MM.1S (cell line): ENCODE results near the gene DNAJC6.

Source experiments
- EZH2 ChIP-seq: fragments of 300-600 bp; sonication (generic); optimal IDR thresholded peaks from 2 replicates; pipeline ENCODE3; 2017; ENCODE audit warnings: low read depth, mild to moderate bottlenecking, antibody characterized with exemption, low read length, mixed read lengths
- EZH2phosphoT487 ChIP-seq: fragments of 300-600 bp; sonication (generic); IDR thresholded peaks from 2 replicates; pipeline ENCODE4 v1.6.1; 2018; ENCODE audit warnings: antibody characterized with exemption, low read length
- TF ChIP-seq, protein P1 (sequence below): fragments of 300-600 bp; sonication (generic); IDR thresholded peaks from 2 replicates; pipeline ENCODE4 v1.5.1; 2016; ENCODE audit warnings: antibody characterized with exemption, low read length, mixed read lengths

DNA sequence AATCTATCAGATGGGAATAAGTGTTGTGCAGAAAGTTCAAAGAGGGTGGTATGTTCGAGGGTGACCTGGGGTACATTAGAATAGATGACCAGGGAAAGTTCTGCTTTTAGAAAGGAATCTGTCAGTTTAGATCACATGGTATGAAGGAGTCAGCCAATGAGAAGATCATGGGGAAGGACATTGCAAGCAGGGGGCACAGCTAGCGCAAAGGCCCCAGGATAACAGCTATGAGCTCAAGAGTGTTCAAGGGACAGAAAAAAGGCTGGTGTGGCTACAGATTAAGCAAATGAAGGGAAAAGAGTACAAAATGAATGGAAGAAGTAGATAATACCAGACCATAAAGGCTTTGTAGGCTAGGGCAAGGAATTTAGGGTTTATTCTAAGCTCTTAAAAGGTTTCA is 119.7 kb downstream of the DNAJC6 start:
- TF ChIP-seq, protein P1, sequence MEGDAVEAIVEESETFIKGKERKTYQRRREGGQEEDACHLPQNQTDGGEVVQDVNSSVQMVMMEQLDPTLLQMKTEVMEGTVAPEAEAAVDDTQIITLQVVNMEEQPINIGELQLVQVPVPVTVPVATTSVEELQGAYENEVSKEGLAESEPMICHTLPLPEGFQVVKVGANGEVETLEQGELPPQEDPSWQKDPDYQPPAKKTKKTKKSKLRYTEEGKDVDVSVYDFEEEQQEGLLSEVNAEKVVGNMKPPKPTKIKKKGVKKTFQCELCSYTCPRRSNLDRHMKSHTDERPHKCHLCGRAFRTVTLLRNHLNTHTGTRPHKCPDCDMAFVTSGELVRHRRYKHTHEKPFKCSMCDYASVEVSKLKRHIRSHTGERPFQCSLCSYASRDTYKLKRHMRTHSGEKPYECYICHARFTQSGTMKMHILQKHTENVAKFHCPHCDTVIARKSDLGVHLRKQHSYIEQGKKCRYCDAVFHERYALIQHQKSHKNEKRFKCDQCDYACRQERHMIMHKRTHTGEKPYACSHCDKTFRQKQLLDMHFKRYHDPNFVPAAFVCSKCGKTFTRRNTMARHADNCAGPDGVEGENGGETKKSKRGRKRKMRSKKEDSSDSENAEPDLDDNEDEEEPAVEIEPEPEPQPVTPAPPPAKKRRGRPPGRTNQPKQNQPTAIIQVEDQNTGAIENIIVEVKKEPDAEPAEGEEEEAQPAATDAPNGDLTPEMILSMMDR: no peak
- TF ChIP-seq EZH2phosphoT487 (no peak), EZH2 (no peak)
